Mucosa of stomach (tissue), 1 donor: ENCODE data around the gene TTLL10.

Experiments used
- H3K27me3 ChIP-seq: one replicate; pipeline ENCODE4 v1.7.0; 2013; ENCODE audit warnings: mild to moderate bottlenecking, low read length; ENCODE audit not compliant: control insufficient read depth, insufficient read depth
- H3K36me3 ChIP-seq: one replicate; pipeline ENCODE4 v1.7.0; 2013; ENCODE audit warnings: low read length; ENCODE audit not compliant: control insufficient read depth, insufficient read depth
- H3K4me1 ChIP-seq: one replicate; pipeline ENCODE4 v1.7.0; 2013; ENCODE audit warnings: mild to moderate bottlenecking, low read length; ENCODE audit not compliant: control insufficient read depth, insufficient read depth
- H3K4me3 ChIP-seq: one replicate; pipeline ENCODE4 v1.7.0; 2013; ENCODE audit warnings: low read length
- H3K9ac ChIP-seq: one replicate; pipeline ENCODE4 v1.7.0; 2013; ENCODE audit warnings: mild to moderate bottlenecking, low read length, moderate library complexity
- H3K9me3 ChIP-seq: one replicate; pipeline ENCODE4 v1.7.0; 2013; ENCODE audit warnings: mild to moderate bottlenecking, low read length, moderate library complexity; ENCODE audit not compliant: control insufficient read depth
- donor health status: Pancreatic carcinoma.

The TTLL10 gene

GRCh38 chr1:1153874-1154273, 19.8 kb upstream of the TTLL10 start:
- no peaks in the 10 kb centered on the region for H3K27me3 ChIP-seq

DNA sequence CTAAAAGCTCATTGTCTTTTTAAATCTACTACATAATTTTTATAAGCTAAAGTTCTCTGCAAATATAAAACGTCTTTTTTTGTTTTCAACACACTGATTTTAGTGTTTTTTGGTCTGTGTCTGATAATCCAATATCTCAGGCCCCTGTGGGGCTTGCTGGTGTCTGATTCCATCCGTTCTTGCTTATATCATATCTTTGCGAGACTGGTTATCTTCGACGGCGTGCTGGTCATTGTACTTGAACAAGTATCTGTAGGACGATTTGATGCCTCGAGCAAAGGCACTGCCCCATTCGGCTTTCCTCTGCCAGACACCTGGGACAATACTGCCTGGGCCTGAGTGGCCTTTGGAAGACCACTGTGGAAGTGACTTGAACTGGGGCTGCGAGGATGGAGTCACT, 18.4 kb upstream of the TTLL10 start:
- Histone ChIP-seq H3K9ac (no peak overlapping the region), H3K4me1 (peaks cover 46% of the 10 kb centered on the region), H3K36me3 (no peaks in the 10 kb centered on the region), H3K27me3 (no peaks in the 10 kb centered on the region), H3K4me3 (no peak overlapping the region), H3K9me3 (no peaks in the 10 kb centered on the region)

More at GRCh38 chr1:1153874-1154273, 19.8 kb upstream of the TTLL10 start:
- no peak overlapping the region for H3K9ac ChIP-seq
- H3K9me3 ChIP-seq: no peaks in the 10 kb centered on the region
- no peaks in the 10 kb centered on the region for H3K36me3 ChIP-seq
- H3K4me1 ChIP-seq: peaks cover 46% of the 10 kb centered on the region
- no peak overlapping the region for H3K4me3 ChIP-seq

DNA sequence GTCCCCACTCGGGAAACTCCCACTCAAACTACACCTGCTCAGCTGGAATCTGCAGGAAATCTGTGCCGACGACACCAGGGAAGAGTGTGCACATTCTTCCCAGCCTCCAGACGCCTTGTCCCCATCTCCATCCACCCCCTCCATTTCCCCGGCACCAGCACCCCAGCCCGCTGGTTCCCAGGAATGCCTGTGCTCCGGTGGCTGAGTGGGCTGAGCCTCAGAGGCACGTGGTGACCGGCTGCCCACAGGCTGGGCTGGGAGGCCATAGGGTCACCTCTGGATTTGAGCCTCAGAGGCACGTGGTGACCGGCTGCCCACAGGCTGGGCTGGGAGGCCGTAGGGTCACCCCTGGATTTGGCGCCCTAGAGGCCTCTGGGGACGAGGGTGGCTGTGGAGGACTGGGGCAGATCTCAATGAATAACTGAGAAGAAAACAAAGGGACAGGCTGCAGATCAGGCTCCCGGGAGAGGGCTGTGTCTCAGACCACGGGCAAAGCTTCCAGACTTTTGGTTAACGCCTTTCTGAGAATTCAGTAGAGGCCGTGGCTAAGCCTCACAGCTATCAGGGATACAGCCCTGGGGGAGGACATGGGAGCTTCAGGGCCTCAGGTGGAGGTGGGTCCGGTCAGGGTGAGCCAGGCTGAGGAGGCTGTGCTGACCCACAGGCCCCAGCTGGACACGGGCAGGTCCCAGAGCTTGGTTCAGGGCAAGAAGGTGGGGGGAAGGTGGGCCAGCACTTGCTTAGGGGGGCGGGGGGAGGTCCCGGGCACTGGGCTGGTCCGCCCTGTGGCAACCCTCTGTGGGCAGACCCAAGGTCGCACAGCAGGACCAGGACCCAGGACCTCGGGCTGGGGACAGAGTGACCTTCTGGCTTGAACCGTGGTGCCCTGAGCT, 17.3 kb upstream of the TTLL10 start:
- Histone ChIP-seq H3K4me1 (peaks cover 46% of the 10 kb centered on the region), H3K27me3 (no peaks in the 10 kb centered on the region), H3K9me3 (no peaks in the 10 kb centered on the region), H3K36me3 (no peaks in the 10 kb centered on the region), H3K9ac (no peak overlapping the region), H3K4me3 (no peak overlapping the region)

DNA sequence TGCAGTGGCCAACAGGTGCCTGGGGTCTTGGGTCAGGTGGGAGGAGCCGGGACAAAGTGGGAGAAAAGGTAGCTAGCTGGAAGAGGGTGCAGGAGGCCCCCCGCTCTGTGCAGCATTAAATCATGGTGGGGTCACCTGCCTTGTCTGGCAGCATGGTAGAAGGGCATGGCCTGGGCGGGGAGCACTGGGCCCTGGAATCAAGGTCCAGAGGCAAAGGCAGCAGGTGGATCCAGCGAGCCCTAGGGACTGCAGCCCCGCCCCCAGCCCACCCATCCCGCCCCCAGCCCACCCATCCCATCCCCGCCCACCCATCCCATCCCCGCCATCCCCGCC, 16.7 kb upstream of the TTLL10 start:
- no peak overlapping the region for H3K4me3 ChIP-seq
- no peak overlapping the region for H3K9ac ChIP-seq
- H3K9me3 ChIP-seq: no peaks in the 10 kb centered on the region
- H3K4me1 ChIP-seq: peaks cover 50% of the 10 kb centered on the region
- H3K36me3 ChIP-seq: no peaks in the 10 kb centered on the region
- H3K27me3 ChIP-seq: no peaks in the 10 kb centered on the region

DNA sequence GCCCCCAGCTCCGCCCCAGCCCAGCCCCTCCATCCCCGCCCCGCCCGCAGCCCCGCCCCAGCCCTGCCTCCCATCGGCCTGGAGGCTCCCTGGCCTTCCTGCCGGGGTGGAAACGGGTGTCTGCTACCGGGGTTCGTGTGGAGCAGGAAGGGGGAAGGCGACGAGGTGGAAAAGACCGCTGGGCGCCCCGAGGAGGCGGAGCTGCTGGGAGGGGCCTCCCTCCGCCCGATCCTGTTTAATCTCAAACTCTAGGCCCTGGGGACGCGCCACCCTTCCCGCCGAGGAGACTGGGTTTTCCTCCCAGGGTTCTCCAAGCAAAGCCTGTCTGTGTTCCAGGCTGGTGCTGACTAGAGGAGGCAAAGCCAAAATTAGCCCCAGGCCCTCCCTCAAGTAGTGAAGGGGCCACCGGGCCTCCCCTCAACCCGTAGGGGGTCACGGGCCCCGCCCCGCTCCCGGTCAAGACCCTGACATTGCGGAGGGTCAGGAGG, 16.2 kb upstream of the TTLL10 start:
- Histone ChIP-seq H3K36me3 (no peaks in the 10 kb centered on the region), H3K4me1 (peaks cover 54% of the 10 kb centered on the region), H3K9ac (peak overlapping the region; percentile 98), H3K4me3 (peak overlapping the region; percentile 46), H3K9me3 (no peaks in the 10 kb centered on the region), H3K27me3 (no peaks in the 10 kb centered on the region)

GRCh38 chr1:1157914-1158710, 15.6 kb upstream of the TTLL10 start:
- H3K4me1 ChIP-seq: peaks cover 54% of the 10 kb centered on the region
- no peaks in the 10 kb centered on the region for H3K36me3 ChIP-seq
- peak overlapping the region; percentile 46 for H3K4me3 ChIP-seq
- H3K9me3 ChIP-seq: no peaks in the 10 kb centered on the region
- peak overlapping the region; percentile 98 for H3K9ac ChIP-seq
- H3K27me3 ChIP-seq: no peaks in the 10 kb centered on the region

DNA sequence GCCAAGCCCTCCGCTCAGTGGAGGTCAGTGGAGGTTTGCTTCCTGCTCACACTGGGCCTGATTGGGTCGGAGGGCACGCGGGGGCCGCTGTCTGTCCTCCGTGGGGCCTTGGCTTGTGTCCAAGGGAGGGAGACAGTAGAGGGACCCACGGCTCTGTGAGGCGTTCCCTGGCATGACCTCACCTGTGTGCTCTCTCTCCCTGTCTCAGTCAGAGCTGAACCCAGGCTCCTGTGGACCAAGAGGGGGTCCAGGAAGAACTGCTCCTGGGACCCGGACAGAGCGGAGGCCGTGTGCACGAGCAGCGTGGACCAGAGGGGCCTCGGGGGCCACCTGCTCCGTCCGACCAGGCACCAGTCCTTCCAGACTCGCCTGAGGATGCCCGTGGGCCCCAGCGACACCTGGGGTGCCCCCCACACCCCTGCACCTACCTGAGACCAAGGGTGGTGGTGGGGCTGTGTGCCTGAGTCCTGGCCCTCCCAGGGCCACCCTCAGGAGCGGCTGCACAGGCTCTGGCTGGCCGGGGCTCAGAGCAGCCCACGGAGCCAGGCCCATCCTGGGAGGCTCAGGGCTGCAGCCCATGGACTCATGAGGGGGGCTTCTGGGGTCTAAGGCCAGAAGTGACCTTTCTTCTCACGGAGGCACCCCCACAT, 13.3 kb upstream of the TTLL10 start:
- peaks cover 54% of the 10 kb centered on the region for H3K4me1 ChIP-seq
- no peaks in the 10 kb centered on the region for H3K9me3 ChIP-seq
- no peak overlapping the region for H3K4me3 ChIP-seq
- H3K27me3 ChIP-seq: no peaks in the 10 kb centered on the region
- H3K36me3 ChIP-seq: peaks cover 6% of the 10 kb centered on the region
- no peak overlapping the region for H3K9ac ChIP-seq

GRCh38 chr1:1161078-1161682, 12.5 kb upstream of the TTLL10 start:
- Histone ChIP-seq H3K9ac (no peak overlapping the region), H3K36me3 (peaks cover 10% of the 10 kb centered on the region), H3K4me1 (peaks cover 54% of the 10 kb centered on the region), H3K27me3 (no peaks in the 10 kb centered on the region), H3K4me3 (no peak overlapping the region), H3K9me3 (no peaks in the 10 kb centered on the region)

DNA sequence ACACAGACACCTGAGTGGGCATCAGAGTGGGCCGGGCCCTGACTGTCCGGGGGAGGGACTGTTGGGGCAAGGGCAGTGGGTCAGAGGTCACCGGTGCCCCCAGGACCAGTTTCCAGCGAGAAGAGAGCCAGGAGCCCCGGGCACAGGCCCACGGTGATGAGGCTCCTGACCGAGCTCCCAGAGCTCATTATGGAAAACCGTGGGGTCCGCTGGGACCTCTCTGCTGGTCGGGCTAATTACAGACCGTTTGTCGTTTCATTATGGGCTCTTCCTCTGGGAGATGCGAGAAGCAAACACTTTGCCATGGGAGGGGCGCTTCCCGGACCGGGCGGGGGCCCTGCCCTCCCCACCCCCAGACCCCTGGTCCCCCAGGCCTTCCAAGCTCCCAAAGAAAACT, 12.0 kb upstream of the TTLL10 start:
- H3K4me3 ChIP-seq: peak overlapping the region; percentile 51
- peaks cover 10% of the 10 kb centered on the region for H3K36me3 ChIP-seq
- no peaks in the 10 kb centered on the region for H3K27me3 ChIP-seq
- peak overlapping the region; percentile 95 for H3K9ac ChIP-seq
- H3K9me3 ChIP-seq: no peaks in the 10 kb centered on the region
- peaks cover 52% of the 10 kb centered on the region for H3K4me1 ChIP-seq

DNA sequence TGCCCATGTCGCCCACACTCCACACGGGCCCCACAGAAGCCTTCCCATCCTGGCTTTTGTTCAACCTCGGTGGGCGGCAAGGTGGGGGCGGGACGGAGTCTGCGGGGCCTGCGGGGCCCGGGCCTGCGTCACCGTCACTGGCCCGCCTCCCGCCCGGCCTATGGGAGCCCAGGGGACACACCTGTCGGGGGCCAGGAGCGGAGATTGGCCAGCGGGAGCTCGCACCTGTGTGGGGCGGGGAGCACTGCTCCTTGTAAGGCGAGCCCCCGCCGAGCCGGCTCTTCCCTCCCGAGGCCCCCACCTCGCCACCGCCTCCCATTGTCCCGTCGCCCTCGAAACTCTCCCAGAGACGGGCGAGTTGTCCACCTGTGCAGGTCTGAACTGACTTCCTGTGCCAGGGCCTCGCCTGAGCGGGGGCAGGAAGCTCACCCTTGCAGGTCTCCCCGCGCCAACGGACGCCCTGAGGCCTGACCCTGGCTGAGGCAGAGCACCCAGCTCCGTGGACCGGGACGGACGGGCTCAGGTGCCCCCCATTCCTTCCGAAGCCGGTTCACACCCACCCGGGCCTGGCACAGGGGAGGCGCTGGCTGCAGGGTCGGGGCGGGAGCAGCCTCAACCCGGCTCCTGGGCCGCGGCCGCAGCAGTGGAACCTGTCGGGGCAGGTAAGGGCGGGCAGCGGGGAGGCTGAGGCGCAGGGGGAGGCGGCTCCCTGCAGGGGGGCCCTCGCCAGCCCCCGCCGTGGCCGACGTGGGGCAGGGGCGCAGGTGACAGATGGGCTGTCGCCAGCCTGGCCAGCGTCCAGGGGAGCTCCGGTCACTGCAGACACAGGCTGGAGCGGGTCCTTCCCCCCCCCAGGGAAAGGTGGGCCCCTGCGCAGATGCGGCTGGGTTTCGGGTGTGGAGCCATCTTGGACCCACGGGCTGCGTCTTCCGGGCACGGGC, 10.8 kb upstream of the TTLL10 start:
- H3K4me1 ChIP-seq: peaks cover 53% of the 10 kb centered on the region
- H3K9ac ChIP-seq: peak overlapping the region; percentile 95
- peak overlapping the region; percentile 57 for H3K4me3 ChIP-seq
- no peaks in the 10 kb centered on the region for H3K27me3 ChIP-seq
- H3K9me3 ChIP-seq: no peaks in the 10 kb centered on the region
- H3K36me3 ChIP-seq: peaks cover 10% of the 10 kb centered on the region

DNA sequence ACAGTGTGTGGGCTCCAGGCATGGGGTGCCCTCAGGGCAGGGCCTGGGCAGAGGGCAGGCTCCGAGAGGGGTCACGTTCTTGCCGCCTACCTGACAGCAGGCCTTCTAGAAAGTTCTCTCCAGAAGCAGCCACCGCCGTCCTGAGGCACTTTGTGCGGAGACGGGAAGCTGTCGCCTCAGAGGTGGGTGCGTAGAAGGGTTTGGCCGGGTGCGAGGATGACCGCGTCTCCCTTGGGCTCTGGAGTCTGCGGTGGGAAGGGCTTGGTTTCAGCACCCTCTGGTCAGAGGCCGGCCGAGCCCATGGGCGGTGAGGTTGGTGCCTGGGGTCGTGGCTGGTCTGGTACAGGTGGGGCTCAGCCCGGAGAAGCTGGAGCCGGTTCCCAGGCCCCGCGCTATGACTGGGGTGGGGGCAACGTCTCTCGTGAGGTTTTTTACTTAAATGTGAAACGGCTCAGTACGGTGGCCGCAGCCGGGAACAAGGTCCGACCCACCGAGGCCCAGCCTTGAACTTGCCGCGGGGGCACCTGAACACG, 10.1 kb upstream of the TTLL10 start:
- peaks cover 52% of the 10 kb centered on the region for H3K4me1 ChIP-seq
- peak overlapping the region; percentile 57 for H3K4me3 ChIP-seq
- H3K36me3 ChIP-seq: peaks cover 10% of the 10 kb centered on the region
- no peaks in the 10 kb centered on the region for H3K9me3 ChIP-seq
- no peaks in the 10 kb centered on the region for H3K27me3 ChIP-seq
- peak overlapping the region; percentile 95 for H3K9ac ChIP-seq
